K562 (cell line): ENCODE data around the gene CTRL. TPM values are rescaled to one million over a fixed set of nuclear protein-coding genes. Genes with fewer than 3 reads are reported as not detected.

Experiments used
- ATAC-seq: fragments of 200-7000 bp; cut with Tn5 transposase; 3 replicates; pipeline ENCODE4 v1.9.1; 2020; ENCODE audit warnings: moderate library complexity
- BruUV-seq: library from RNA; stranded (reverse); fragments of 400-500 nt; replicated peaks from 2 replicates; lab custom pipeline; 2021; lab: Mats Ljungman, UMichigan
- CTCF ChIA-PET: fragments of 300-600 bp; formaldehyde crosslinking; extraction: SDS; loops from one replicate; lab custom pipeline; 2021; ENCODE audit warnings: low intra/inter-chr PET ratio; lab: Yijun Ruan, JAX
- POLR2A ChIA-PET: fragments of 300-600, 350-650 bp; sonication (Branson Sonifier 250); formaldehyde crosslinking; extraction: SDS; loops from one replicate; lab custom pipeline; 2021; ENCODE audit warnings: antibody characterized with exemption, inconsistent platforms; lab: Yijun Ruan, JAX
- DNase-seq, 4 experiments: peaks; one replicate each; pipeline versions ENCODE4 v3.0.0 to v3.0.0-alpha.2; 2011 to 2018; ENCODE audit warnings: low spot score in 3 of 4, mixed read lengths in 3 of 4; ENCODE audit errors: extremely low read depth in 1 of 4
- FAIRE-seq: peaks from 2 replicates; lab custom pipeline; 2011; peaks lifted over from hg19 to GRCh38; lab: Jason Lieb, UNC
- H2AFZ ChIP-seq: 2 replicates; pipeline ENCODE4 v1.6.0; 2011; ENCODE audit warnings: low read depth, low read length, control low read depth, inconsistent platforms
- H3K27ac ChIP-seq: fragments of 200-600 bp; 3 replicates; pipeline ENCODE4 v1.8.0; 2011; ENCODE audit warnings: low read depth, mild to moderate bottlenecking, control low read depth, inconsistent platforms, low read length, moderate library complexity, mixed read lengths; ENCODE audit errors: extremely low read depth
- H3K27me3 ChIP-seq, 2 experiments: fragments of 300-600 bp in 1 of 2; 2 replicates in 1 of 2; 3 replicates in 1 of 2; pipeline versions ENCODE4 v1.6.0 to v1.8.0; 2011; ENCODE audit warnings: inconsistent platforms in 2 of 2, low read length in 2 of 2, mild to moderate bottlenecking in 1 of 2, mixed read lengths in 1 of 2, moderate library complexity in 1 of 2; ENCODE audit not compliant: control insufficient read depth in 2 of 2, insufficient read depth in 2 of 2
- H3K36me3 ChIP-seq: fragments of 300-600 bp; 3 replicates; pipeline ENCODE4 v1.8.0; 2011; ENCODE audit warnings: mild to moderate bottlenecking, low read length, inconsistent platforms; ENCODE audit not compliant: control insufficient read depth, insufficient read depth
- H3K4me1 ChIP-seq, 2 experiments: fragments of 200-600 bp in 1 of 2; replicated peaks in 1 of 2; 2 replicates in 1 of 2; 3 replicates in 1 of 2; pipeline versions ENCODE4 v1.5.1 to v1.8.0; 2011; ENCODE audit warnings: inconsistent platforms in 2 of 2, low read length in 2 of 2, mild to moderate bottlenecking in 1 of 2, mixed read lengths in 1 of 2, moderate library complexity in 1 of 2; ENCODE audit not compliant: control insufficient read depth in 2 of 2, insufficient read depth in 2 of 2
- H3K4me2 ChIP-seq: 2 replicates; pipeline ENCODE4 v1.6.1; 2011; ENCODE audit warnings: low read length, control low read depth, inconsistent platforms, mixed read lengths; ENCODE audit not compliant: insufficient read depth
- H3K4me3 ChIP-seq: fragments of 200-600 bp; sonication (generic), shearing (Covaris generic); 2 replicates; pipeline ENCODE4 v1.5.1; 2016; ENCODE audit warnings: control low read depth, inconsistent platforms
- H3K79me2 ChIP-seq: fragments of 200-600 bp; 3 replicates; pipeline ENCODE4 v1.8.0; 2011; ENCODE audit warnings: low read length, inconsistent platforms; ENCODE audit not compliant: control insufficient read depth, insufficient read depth
- H3K9ac ChIP-seq, 2 experiments: 2 replicates each; pipeline versions ENCODE4 v1.6.0 to v1.6.1; 2011; ENCODE audit warnings: low read depth in 2 of 2, low read length in 2 of 2, control low read depth in 1 of 2, inconsistent platforms in 1 of 2, mild to moderate bottlenecking in 1 of 2, mixed read lengths in 1 of 2; ENCODE audit not compliant: insufficient read depth in 1 of 2
- H3K9me1 ChIP-seq: one replicate; pipeline ENCODE4 v1.6.0; 2011; ENCODE audit warnings: inconsistent platforms, mild to moderate bottlenecking, low read length, moderate library complexity; ENCODE audit not compliant: control insufficient read depth, insufficient read depth
- H3K9me3 ChIP-seq: replicated peaks from 2 replicates; pipeline ENCODE4 v1.5.1; 2011; ENCODE audit warnings: low read depth, low read length, inconsistent platforms; ENCODE audit not compliant: control insufficient read depth, insufficient read depth
- H4K20me1 ChIP-seq: replicated peaks from 2 replicates; pipeline ENCODE4 v1.6.1; 2011; ENCODE audit warnings: low read length, inconsistent platforms, mixed read lengths; ENCODE audit not compliant: control insufficient read depth, insufficient read depth
- CTBP1 ChIP-seq: fragments of 450-650 bp; IDR thresholded peaks from 2 replicates; pipeline ENCODE4 v1.6.1; 2016; ENCODE audit warnings: borderline replicate concordance
- CXXC5 ChIP-seq: fragments of 250-450 bp; sonication (Bioruptor Pico); IDR thresholded peaks from 2 replicates; pipeline ENCODE4 v1.8.0; 2022; ENCODE audit warnings: inconsistent platforms, mild to moderate bottlenecking, moderate library complexity
- HDAC3 ChIP-seq: fragments of 450-650 bp; IDR thresholded peaks from 2 replicates; pipeline ENCODE4 v1.6.1; 2018; ENCODE audit warnings: borderline replicate concordance, mild to moderate bottlenecking, moderate library complexity; ENCODE audit not compliant: partially characterized antibody
- KDM1A ChIP-seq, 2 experiments: fragments of 450-650 bp; IDR thresholded peaks; 2 replicates each; pipeline ENCODE4 v1.6.1; 2016; ENCODE audit warnings: mild to moderate bottlenecking in 2 of 2
- PHB2 ChIP-seq: fragments of 450-650 bp; IDR thresholded peaks from 2 replicates; pipeline ENCODE4 v1.6.1; 2017; ENCODE audit warnings: low read depth
- POLR2AphosphoS2 ChIP-seq: IDR thresholded peaks from 2 replicates; pipeline ENCODE4 v1.6.1; 2012; ENCODE audit warnings: low read length, improper control_type of control experiment
- ZNF232 ChIP-seq: sonication (generic); formaldehyde crosslinking; IDR thresholded peaks from 2 replicates; pipeline ENCODE4 v1.8.0; 2022; ENCODE audit warnings: mild to moderate bottlenecking, missing genetic modification reagents
- WGBS: fragments of 100-300 bp; shearing (Covaris generic); methylation state at CpG from one replicate; pipeline ENCODE4 v1.1.6; 2016; ENCODE audit warnings: low coverage, mixed read lengths; ENCODE audit not compliant: insufficient coverage; ENCODE audit errors: missing lambda C conversion rate; 5-methylcytosine and 5-hydroxymethylcytosine counted together
- in situ Hi-C: fragments of 300-500 bp; cut with MboI; formaldehyde crosslinking; loops from 4 replicates; pipeline ENCODE4 v1.15.0; 2018; ENCODE audit warnings: inconsistent platforms, mixed read lengths
- intact Hi-C: fragments of 100-400 bp; cut with micrococcal nuclease; formaldehyde crosslinking; loops from 2 replicates; pipeline ENCODE4 v1.14.2; 2022
- polyA plus RNA-seq, 8 experiments: library from polyadenylated mRNA; depleted of rRNA in 4 of 8; stranded (reverse) in 5 of 8; unstranded in 3 of 8; fragments of >200 nt; fragmentation: Nextera tagmentation in 2 of 8; fragmentation: Illumina TruSeq in 1 of 8; extraction: Ambion mirVana in 2 of 8; extraction: Trizol in 1 of 8; gene quantifications; 2 replicates each; pipeline versions ENCODE4 v1.2.1 to v1.2.3, GENCODE V29; 2011 to 2014; ENCODE audit warnings: inconsistent platforms in 1 of 8, missing spikeins in 1 of 8
- total RNA-seq, 7 experiments: library from RNA; depleted of rRNA in 6 of 7; stranded (reverse); fragments of >200 nt in 6 of 7; fragmentation: Illumina TruSeq in 2 of 7; extraction: Trizol in 2 of 7; gene quantifications; 2 replicates each; pipeline versions ENCODE4 v1.2.1 to v1.2.3, GENCODE V29; 2011 to 2021; ENCODE audit warnings: low replicate concordance in 1 of 7
- TF ChIP-seq, protein P1 (sequence below): fragments of 450-650 bp; conservative IDR thresholded peaks from 2 replicates; pipeline ENCODE4 v1.6.1; 2016; ENCODE audit warnings: missing genetic modification characterization, low read depth, mild to moderate bottlenecking, missing compliant biosample characterization, moderate library complexity

CTRL gene
- total and polyA plus RNA-seq, 9 of the 15 experiments (the other 6 are each of a cell fraction or from before 2014, with no cell fraction given): 1.4 to 5.6 (median 2.5) TPM

DNA sequence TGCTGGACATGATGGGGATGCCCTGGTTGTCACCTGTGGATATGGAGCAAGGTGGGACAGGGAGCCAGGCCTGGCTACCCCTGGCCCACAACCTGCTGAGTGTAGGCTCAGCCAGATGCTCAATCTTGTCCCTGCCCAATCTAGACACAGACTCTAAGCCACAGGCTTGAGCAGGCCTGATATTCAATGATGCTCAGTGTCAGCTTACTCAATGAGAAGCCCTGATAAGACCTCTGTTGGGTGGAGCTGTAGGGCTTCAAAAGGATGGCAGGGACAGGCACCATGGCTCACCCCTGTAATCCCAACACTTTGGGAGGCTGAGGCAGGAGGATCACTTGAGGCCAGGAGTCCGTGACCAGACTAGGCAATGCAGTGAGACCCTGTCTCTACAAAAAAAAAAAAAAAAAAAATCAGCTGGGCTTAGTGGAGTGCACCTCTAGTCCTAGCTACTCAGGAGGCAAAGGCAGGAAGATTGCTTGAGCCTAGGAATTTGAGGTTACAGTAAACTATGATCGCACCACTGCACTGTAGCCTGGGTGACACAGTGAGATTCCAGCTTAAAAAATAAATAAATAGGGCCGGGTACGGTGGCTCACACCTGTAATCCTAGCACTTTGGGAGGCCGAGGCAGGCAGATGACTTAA, 8.9 kb upstream of the CTRL start:
- H3K4me3 ChIP-seq: no peak overlapping the region
- no TSS peak for BruUV-seq
- H3K36me3 ChIP-seq: peaks cover 52% of the 10 kb centered on the region; the same call in 2 of the 3 replicates
- no peak overlapping the region for H3K27ac ChIP-seq
- ChIA-PET CTCF (no interaction called here), POLR2A (interaction anchor here (0.6 to 1.2 kb wide), 3 partner anchors 19 to 117 kb away, joined by 3 to 5 read pairs (median 4); no protein-coding TSS in a partner anchor)
- FAIRE-seq (peak; percentile 11), DNase-seq (no peak), ATAC-seq (no peak)
- peaks cover 13% of the 10 kb centered on the region; the same call in 1 of the 2 replicates for H4K20me1 ChIP-seq
- no peak overlapping the region for H3K4me2 ChIP-seq
- TF ChIP-seq KDM1A (IDR thresholded peaks at IDR 0.05) (no peak), POLR2AphosphoS2 (peak; percentile 52; the same call in 1 of the 2 replicates), ZNF232 (CRISPR knock-in tag) (no peak), CTBP1 (0 out of 2 replicates have a peak, but pooled peaks have one; percentile 19), HDAC3 (no peak), PHB2 (no peak), CXXC5 (CRISPR knock-in tag) (no peak)
- TF ChIP-seq, protein P1, sequence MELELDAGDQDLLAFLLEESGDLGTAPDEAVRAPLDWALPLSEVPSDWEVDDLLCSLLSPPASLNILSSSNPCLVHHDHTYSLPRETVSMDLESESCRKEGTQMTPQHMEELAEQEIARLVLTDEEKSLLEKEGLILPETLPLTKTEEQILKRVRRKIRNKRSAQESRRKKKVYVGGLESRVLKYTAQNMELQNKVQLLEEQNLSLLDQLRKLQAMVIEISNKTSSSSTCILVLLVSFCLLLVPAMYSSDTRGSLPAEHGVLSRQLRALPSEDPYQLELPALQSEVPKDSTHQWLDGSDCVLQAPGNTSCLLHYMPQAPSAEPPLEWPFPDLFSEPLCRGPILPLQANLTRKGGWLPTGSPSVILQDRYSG (tag): no peak
- H3K4me1 ChIP-seq: peaks cover 16 to 72% of the 10 kb centered on the region in 2 experiments
- intact Hi-C loops (no loop called here), in situ Hi-C loops (no loop called here)
- no peaks in the 10 kb centered on the region for H3K9me1 ChIP-seq
- H3K27me3 ChIP-seq: no peaks in the 10 kb centered on the region
- H3K9ac ChIP-seq: peak overlapping the region in 1 of 2 experiments; percentile 68; a peak in 1 of 4 replicates
- H3K79me2 ChIP-seq: peaks cover 20% of the 10 kb centered on the region
- no peak overlapping the region for H2AFZ ChIP-seq
- H3K9me3 ChIP-seq: no peaks in the 10 kb centered on the region; the same call in 1 of the 2 replicates
- WGBS: 89% methylated on average over 5 of the region's 5 CpGs
